ACC112 (cell line): Measurements from ENCODE around the gene SBF1.

Experiments used
- H2AFZ ChIP-seq: fragments of 200-600 bp; sonication (generic); one replicate; pipeline ENCODE4 v1.6.0; 2017; ENCODE audit warnings: antibody characterized with exemption, low read length; ENCODE audit not compliant: unreplicated experiment
- H3K27ac ChIP-seq: fragments of 200-600 bp; sonication (generic); 2 replicates; pipeline ENCODE4 v1.5.1; 2014; ENCODE audit warnings: low read depth, mild to moderate bottlenecking, antibody characterized with exemption, low read length, moderate library complexity
- H3K27me3 ChIP-seq: fragments of 200-600 bp; sonication (generic); 2 replicates; pipeline ENCODE4 v1.6.1; 2014; ENCODE audit warnings: mild to moderate bottlenecking, antibody characterized with exemption, low read length, moderate library complexity, mixed read lengths; ENCODE audit not compliant: insufficient read depth
- H3K36me3 ChIP-seq: fragments of 200-600 bp; sonication (generic); 2 replicates; pipeline ENCODE4 v1.6.1; 2016; ENCODE audit warnings: mild to moderate bottlenecking, antibody characterized with exemption, low read length, moderate library complexity, mixed read lengths; ENCODE audit not compliant: insufficient read depth
- H3K4me1 ChIP-seq: fragments of 200-600 bp; sonication (generic); one replicate; pipeline ENCODE4 v1.6.1; 2016; ENCODE audit warnings: low read length, mixed read lengths; ENCODE audit not compliant: insufficient read depth, unreplicated experiment, control insufficient read depth
- H3K4me3 ChIP-seq: fragments of 200-600 bp; sonication (generic); 2 replicates; pipeline ENCODE4 v1.5.1; 2014; ENCODE audit warnings: mild to moderate bottlenecking, low read depth, low read length
- H3K79me2 ChIP-seq: fragments of 200-600 bp; sonication (generic); one replicate; pipeline ENCODE4 v1.6.0; 2016; ENCODE audit warnings: low read length; ENCODE audit not compliant: control insufficient read depth, unreplicated experiment, insufficient read depth

SBF1 gene

DNA sequence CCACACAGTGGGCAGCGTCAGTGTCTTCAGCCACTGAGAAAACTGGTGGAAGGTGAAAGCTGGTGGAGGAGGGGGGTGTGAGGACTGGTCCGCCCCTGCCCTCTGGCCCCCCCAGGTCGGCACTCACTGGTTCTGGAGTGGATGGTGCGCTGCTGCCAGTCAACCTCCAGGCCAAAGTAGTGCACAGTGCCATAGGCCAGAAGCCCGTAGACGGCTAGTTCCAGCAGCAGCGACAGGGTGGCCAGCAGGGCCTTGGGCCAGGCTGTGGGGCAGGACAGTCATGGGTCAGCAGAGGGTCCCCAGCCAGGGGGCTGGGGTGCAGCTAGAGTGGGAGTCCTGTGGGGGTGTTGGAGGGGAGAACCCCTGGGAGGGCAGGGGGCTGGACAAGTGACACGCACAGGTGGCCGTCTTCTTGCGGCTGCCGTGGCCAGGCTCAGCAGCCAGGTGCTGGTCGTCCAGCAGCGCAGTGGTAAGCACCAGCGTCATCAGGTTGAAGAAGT is 30.5 kb upstream of the SBF1 start:
- Histone ChIP-seq H2AFZ (no peak overlapping the region), H3K79me2 (peaks cover 33% of the 10 kb centered on the region), H3K4me3 (no peak overlapping the region), H3K4me1 (peaks cover 9% of the 10 kb centered on the region), H3K27ac (no peak overlapping the region), H3K36me3 (no peaks in the 10 kb centered on the region), H3K27me3 (no peaks in the 10 kb centered on the region)

DNA sequence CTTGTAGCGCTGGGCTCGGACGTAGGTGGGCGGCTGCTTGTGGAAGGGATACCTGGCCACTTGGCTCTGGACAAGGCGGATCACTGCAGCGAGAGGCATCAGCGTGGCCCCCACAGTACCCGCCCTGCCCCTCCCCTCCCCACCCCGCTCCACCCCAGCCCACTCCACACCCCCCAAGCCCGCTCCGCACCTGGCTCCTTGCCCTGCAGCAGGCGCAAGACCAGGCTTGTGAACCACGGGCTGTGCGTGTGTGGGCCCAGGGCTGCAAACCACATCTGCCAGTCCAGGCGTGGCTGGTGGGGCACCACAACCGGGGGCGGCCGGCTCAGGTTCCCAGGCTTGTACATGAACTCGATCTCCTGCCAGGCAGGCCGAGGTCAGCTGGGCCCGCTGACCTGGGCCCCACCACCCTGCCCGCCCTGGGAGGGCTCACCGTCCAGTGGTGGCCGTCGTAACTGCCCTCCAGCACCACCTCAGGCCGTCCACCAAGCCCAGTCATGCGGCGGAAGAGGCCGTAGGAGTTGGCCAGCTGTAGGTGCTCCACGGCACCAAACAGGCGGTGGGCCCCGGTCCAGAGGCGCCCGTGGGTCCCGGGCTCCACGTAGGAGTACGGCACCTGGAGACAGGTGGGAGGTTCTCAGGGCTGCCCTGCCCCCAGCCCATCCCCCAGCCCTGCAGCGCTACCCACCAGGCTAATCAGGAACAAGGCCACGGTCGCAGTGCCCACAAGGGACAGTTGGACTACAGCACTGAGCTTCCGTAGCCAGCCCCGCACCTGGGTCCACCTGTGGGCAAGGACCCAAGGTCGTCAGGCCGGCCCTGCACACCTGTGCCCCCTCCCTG is 29.8 kb upstream of the SBF1 start:
- peaks cover 29% of the 10 kb centered on the region for H3K79me2 ChIP-seq
- no peak overlapping the region for H3K4me3 ChIP-seq
- no peak overlapping the region for H3K27ac ChIP-seq
- H2AFZ ChIP-seq = no peak overlapping the region
- H3K4me1 ChIP-seq = peaks cover 8% of the 10 kb centered on the region
- no peaks in the 10 kb centered on the region for H3K36me3 ChIP-seq
- H3K27me3 ChIP-seq = no peaks in the 10 kb centered on the region

DNA sequence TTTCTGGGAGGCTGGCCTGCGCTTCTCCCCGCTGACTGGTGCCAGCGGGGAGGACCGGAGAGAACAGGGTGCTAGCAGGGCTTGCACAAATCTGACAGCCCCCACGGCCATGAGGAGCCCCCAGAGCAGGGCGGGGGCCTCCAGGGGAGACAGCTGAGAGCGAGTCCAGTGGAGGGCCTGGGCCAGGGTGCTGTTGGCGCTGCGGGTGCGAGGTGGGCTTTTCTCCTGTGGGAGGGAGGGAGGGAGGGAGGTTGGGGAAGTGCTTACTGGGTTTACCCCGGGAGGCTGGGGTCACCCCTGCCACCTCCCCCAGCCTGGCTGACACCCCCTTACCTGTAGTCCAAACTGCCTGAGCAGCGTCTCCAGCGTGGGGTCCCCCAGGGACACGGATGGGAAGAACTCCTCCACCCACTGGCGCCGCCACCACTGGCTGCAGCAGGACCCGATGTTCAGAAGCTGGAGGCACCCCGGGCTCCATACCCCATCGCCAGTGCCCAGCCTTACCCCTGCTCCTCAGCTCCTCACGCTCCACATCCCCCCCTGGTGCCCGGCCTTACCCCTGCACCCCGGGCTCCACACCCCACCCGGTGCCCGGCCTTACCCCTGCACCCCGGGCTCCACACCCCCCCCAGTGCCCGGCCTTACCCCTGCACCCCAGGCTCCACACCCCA is 28.8 kb upstream of the SBF1 start:
- Histone ChIP-seq H3K36me3 (no peaks in the 10 kb centered on the region), H3K4me1 (peaks cover 3% of the 10 kb centered on the region), H3K27ac (no peak overlapping the region), H3K4me3 (no peak overlapping the region), H2AFZ (no peak overlapping the region), H3K79me2 (peaks cover 19% of the 10 kb centered on the region), H3K27me3 (no peaks in the 10 kb centered on the region)

DNA sequence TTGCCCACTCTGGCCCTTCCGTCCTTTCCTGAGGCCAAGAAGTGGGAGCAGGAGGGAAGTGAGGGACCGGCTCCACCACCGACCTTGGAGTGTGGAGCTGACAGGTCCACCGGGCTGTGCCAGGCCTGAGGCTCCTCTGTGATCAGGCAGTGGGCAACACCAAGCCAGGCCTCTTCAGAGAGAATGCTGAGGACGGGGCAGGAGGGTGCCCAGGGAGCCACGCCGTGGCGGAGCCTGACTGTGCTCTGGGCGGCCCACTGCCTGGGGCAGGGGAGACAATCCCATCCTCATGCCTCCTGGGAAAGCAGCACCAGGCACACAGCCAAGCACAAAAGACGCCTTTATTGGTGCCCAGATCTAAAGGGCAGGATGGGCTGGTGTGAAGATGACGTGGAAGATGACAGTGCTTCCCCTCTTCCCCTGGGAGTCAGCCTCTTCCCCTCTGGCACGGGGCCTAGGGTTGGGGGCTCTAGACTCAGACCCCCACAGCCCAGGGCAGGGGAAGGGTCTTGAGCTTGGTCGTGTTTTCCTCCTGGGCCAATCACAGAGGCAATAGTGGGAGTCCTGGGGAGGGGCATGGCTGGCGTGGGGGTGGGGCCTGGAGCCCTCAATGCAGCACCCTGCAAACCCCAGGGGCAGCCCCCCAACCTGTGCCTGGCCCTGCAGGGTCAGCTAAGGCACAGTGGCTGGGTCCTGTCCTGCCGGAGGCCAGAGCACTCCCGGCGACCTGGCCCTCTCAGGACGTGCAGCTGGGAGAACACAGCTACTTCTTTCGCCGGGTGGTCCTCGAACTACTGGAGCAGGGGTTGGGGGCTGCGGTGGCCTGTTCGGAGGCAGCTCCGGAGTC is 28.0 kb upstream of the SBF1 start:
- Histone ChIP-seq H3K79me2 (peaks cover 17% of the 10 kb centered on the region), H3K4me1 (peaks cover 3% of the 10 kb centered on the region), H3K27me3 (no peaks in the 10 kb centered on the region), H2AFZ (no peak overlapping the region), H3K4me3 (no peak overlapping the region), H3K27ac (no peak overlapping the region), H3K36me3 (no peaks in the 10 kb centered on the region)

DNA sequence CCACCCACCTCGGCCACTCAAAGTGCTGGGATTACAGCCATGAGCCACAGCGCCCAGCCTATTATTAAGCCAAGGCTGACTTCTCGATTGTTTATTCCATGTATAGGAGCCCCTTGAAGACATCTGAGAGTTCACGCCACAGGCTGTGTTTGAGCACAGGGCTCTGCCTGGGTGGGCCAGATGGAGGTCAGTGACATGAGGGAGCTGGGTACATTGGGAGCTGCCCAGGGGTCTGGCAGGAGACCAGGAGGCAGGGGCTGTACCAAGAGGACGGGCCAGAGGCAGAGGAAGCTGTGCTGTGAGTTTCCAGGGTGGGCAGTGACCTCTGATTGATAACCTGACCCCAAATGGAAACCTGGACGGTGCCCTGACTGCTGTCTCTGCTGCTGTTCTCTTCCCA is 27.3 kb upstream of the SBF1 start:
- peaks cover 14% of the 10 kb centered on the region for H3K79me2 ChIP-seq
- no peaks in the 10 kb centered on the region for H3K27me3 ChIP-seq
- H3K4me3 ChIP-seq = no peak overlapping the region
- H3K4me1 ChIP-seq = peaks cover 3% of the 10 kb centered on the region
- no peak overlapping the region for H3K27ac ChIP-seq
- no peak overlapping the region for H2AFZ ChIP-seq
- no peaks in the 10 kb centered on the region for H3K36me3 ChIP-seq

DNA sequence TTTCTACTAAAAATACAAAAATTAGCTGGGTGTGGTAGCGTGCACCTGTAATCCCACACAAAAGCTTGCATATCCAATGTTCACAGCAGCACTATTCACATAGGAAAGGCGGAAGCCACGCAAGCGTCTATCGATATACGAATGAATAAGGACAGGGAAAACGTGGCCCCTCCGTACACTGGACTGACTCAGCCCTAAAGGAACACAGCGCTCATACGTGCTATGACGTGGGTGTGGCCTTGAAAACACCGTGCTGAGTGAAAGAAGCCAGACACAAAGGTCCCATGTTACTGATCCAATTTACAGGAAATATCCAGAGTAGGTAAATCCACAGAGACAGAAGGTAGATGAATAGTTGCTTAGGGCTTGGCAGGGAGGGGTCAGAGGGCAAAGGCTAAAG is 25.6 kb upstream of the SBF1 start:
- Histone ChIP-seq H3K36me3 (no peaks in the 10 kb centered on the region), H2AFZ (no peak overlapping the region), H3K27ac (no peak overlapping the region), H3K79me2 (no peaks in the 10 kb centered on the region), H3K4me3 (no peak overlapping the region), H3K27me3 (no peaks in the 10 kb centered on the region), H3K4me1 (no peaks in the 10 kb centered on the region)

DNA sequence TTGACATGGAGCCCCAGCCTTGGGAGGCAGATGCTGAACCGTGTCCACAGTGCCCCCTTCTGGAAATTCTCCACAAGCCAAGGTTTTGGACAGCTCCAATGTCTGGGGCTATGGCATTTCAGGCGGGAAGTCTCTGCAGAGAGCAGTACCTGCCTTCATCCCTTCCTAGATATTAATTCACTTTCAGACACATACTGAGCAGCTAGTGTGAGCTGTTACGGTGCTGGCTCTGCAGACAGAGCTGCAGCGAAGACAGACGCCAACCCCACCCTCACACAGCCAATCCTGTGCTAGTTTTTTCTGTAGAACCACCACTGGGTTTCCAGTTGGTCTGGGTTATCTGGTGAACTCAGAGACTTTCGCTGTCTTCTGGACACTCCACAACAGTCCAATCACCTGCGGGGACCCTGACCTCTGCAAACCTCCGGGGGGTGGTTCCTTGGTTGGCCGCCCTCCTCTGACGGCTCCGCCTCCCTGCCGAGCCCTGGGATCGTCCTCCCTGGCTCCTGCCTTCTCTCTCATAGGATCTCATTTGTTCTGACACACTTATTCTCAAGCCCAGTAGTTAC is 23.6 kb upstream of the SBF1 start:
- Histone ChIP-seq H2AFZ (no peak overlapping the region), H3K27ac (no peak overlapping the region)

DNA sequence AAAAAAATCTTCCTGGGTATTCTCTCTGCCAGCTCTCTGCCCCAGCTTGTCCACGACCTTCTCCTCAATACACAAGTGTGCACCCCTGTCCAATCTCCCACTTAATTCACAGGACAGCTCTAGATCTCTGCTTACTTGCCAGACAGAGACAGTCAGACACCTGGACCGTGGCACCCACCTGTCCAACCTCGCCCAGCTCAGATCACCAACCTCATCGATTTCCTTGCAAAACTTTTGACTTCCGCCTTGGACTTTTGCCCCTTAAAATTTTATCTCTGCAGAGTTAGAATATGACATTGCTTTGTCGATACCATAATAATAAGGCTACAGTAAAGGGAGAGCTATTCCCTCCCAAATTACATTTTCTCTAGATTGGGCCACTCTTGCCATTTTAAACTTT is 22.3 kb upstream of the SBF1 start:
- Histone ChIP-seq H3K27ac (no peak overlapping the region), H3K4me3 (no peak overlapping the region), H3K27me3 (no peaks in the 10 kb centered on the region), H3K36me3 (no peaks in the 10 kb centered on the region), H3K79me2 (no peaks in the 10 kb centered on the region), H2AFZ (no peak overlapping the region), H3K4me1 (no peaks in the 10 kb centered on the region)

More for the DNA sequence above, 23.6 kb upstream of the SBF1 start:
- Histone ChIP-seq H3K4me1 (no peaks in the 10 kb centered on the region), H3K79me2 (no peaks in the 10 kb centered on the region), H3K36me3 (no peaks in the 10 kb centered on the region), H3K4me3 (no peak overlapping the region), H3K27me3 (no peaks in the 10 kb centered on the region)

DNA sequence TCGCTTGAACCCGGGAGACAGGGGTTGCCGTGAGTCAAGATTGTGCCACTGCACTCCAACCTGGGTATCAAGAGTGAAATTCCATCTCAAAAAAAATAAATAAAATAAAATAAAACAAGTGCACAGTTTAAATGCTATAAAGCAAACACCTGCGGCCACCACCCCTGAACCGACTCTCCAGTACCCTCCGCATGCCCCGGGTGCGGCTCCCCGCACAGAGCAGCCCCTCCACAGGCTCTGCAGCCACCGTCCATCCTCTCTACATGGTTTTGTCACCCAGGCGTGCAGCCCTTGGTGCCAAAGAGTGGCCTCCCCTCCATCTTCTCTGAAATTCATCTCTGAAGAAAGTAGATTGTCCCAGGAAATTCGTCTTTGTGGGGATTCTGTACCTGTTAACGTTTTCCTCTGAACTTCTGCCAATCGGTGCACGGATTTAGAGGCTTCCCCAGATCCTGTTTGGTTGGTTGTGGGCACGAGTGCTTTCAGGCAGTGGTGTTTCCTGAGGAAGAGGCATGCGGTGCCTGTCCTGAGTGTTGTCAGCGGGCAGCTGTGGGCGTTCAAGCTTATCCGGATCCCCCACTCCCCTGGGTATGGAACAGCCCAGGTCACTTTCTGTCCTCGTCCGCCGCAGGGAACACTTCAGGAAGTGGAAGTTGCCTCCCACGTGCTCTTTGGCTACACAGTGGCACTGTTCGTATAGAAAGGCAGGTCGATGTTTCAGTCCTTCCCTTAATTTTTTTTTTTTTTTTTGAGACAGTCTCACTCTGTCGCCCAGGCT is 15.9 kb upstream of the SBF1 start:
- Histone ChIP-seq H3K27ac (no peak overlapping the region), H3K4me1 (no peaks in the 10 kb centered on the region), H2AFZ (no peak overlapping the region), H3K36me3 (no peaks in the 10 kb centered on the region), H3K4me3 (no peak overlapping the region), H3K79me2 (no peaks in the 10 kb centered on the region), H3K27me3 (no peaks in the 10 kb centered on the region)
